ENCODE results near the gene DTL.

Gene DTL

GRCh38 chr1:212153635-212154034, 118.1 kb downstream of the DTL start:
- Mint-ChIP-seq H3K4me1 (peaks cover 11% of the 10 kb centered on the region), H3K4me3 (no peak overlapping the region), H3K9me3 (peaks cover 6% of the 10 kb centered on the region), H3K36me3 (ENCODE audit: low read depth) (peaks cover 27% of the 10 kb centered on the region), H3K27me3 (ENCODE audit: low read depth, poor library complexity) (peaks cover 4% of the 10 kb centered on the region), H3K27ac (no peak overlapping the region)
- no peak for DNase-seq
- no peak for TF ChIP-seq CTCF (IDR thresholded peaks at IDR 0.05)

All from nephron progenitor cell (in vitro differentiated cells).